Mesendoderm (in vitro differentiated cells): Measurements from ENCODE around the gene BBS9.
A peak's percentile ranks its signal among the peaks of the same experiment; 100 is the strongest.

Experiments
- DNase-seq: peaks from one replicate; pipeline ENCODE4 v3.0.0; 2013
- H2AK5ac ChIP-seq: 2 replicates; pipeline ENCODE4 v1.6.1; 2013; ENCODE audit warnings: low read length, inconsistent platforms
- H2BK120ac ChIP-seq: 2 replicates; pipeline ENCODE4 v1.6.1; 2013; ENCODE audit warnings: low read depth, mild to moderate bottlenecking, low read length, moderate library complexity, mixed read lengths
- H2BK15ac ChIP-seq: replicated peaks from 2 replicates; pipeline ENCODE4 v1.6.1; 2013; ENCODE audit warnings: low read depth, mild to moderate bottlenecking, moderate library complexity
- H2BK5ac ChIP-seq: 2 replicates; pipeline ENCODE4 v1.6.1; 2013; ENCODE audit warnings: low read length, inconsistent platforms
- H3K18ac ChIP-seq: 2 replicates; pipeline ENCODE4 v1.6.1; 2013; ENCODE audit warnings: mild to moderate bottlenecking, low read length, mixed read lengths
- H3K23ac ChIP-seq: one replicate; pipeline ENCODE4 v1.6.1; 2013; ENCODE audit warnings: low read length
- H3K27ac ChIP-seq: 2 replicates; pipeline ENCODE4 v1.5.1; 2013; ENCODE audit warnings: low read depth, mild to moderate bottlenecking, inconsistent platforms, low read length, moderate library complexity
- H3K27me3 ChIP-seq: 2 replicates; pipeline ENCODE4 v1.6.1; 2013; ENCODE audit warnings: low read length, control low read depth, mild to moderate bottlenecking, inconsistent platforms; ENCODE audit not compliant: insufficient read depth, poor library complexity
- H3K36me3 ChIP-seq: 2 replicates; pipeline ENCODE4 v1.6.1; 2013; ENCODE audit warnings: low read length, inconsistent platforms; ENCODE audit not compliant: control insufficient read depth, insufficient read depth
- H3K4ac ChIP-seq: one replicate; pipeline ENCODE4 v1.6.1; 2013; ENCODE audit warnings: low read depth, mild to moderate bottlenecking, low read length, moderate library complexity
- H3K4me1 ChIP-seq: 2 replicates; pipeline ENCODE4 v1.6.1; 2013; ENCODE audit warnings: low read depth, low read length, inconsistent platforms; ENCODE audit not compliant: control insufficient read depth
- H3K4me2 ChIP-seq: 2 replicates; pipeline ENCODE4 v1.6.1; 2013; ENCODE audit warnings: low read length
- H3K4me3 ChIP-seq: 2 replicates; pipeline ENCODE4 v1.5.1; 2013; ENCODE audit warnings: mild to moderate bottlenecking, low read length
- H3K56ac ChIP-seq: one replicate; pipeline ENCODE4 v1.6.1; 2013; ENCODE audit warnings: low read length
- H3K79me1 ChIP-seq: 2 replicates; pipeline ENCODE4 v1.6.1; 2013; ENCODE audit warnings: low read length, inconsistent platforms
- H3K79me2 ChIP-seq: 2 replicates; pipeline ENCODE4 v1.6.1; 2013; ENCODE audit warnings: mild to moderate bottlenecking, low read length; ENCODE audit not compliant: control insufficient read depth, insufficient read depth
- H3K9ac ChIP-seq: 2 replicates; pipeline ENCODE4 v1.6.1; 2013; ENCODE audit warnings: low read length, inconsistent platforms
- H4K5ac ChIP-seq: one replicate; pipeline ENCODE4 v1.6.1; 2013; ENCODE audit warnings: low read length
- H4K8ac ChIP-seq: one replicate; pipeline ENCODE4 v1.6.1; 2013; ENCODE audit warnings: low read depth, mild to moderate bottlenecking, control low read depth, low read length, moderate library complexity
- WGBS: extraction: QIAGEN DNeasy Blood & Tissue Kit; methylation state at CpG from one replicate; pipeline ENCODE4 v1.1.7; 2013; ENCODE audit warnings: low lambda C conversion rate, missing lambda C conversion rate; ENCODE audit not compliant: insufficient coverage; ENCODE audit errors: extremely low coverage; 5-methylcytosine and 5-hydroxymethylcytosine counted together

Gene BBS9

DNA sequence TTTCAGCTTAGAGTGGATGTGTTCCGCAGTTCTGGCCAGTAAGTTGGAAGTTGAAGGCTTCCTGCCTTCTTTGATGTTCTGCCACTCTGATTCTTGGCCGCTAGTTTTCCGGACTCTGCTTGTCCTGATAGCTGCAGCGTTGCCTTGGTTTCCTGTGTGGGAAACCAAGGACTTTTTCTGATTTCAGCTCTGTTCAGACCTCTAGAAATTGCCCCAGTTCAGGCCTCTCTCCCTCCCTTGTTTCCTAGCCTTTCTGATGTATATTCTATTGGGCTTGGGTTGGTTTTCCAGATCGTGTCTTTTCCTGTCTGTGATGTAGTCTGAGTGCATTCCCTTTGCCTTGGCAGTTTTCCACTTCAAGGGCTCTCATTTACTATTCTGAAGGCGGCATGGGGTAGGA, 318.7 kb downstream of the BBS9 start:
- H3K27me3 ChIP-seq = no peaks in the 10 kb centered on the region
- no peak overlapping the region for H4K5ac ChIP-seq
- H2AK5ac ChIP-seq = no peak overlapping the region
- no peak overlapping the region for H3K4ac ChIP-seq
- no peak for DNase-seq
- no peak overlapping the region for H3K9ac ChIP-seq
- H2BK15ac ChIP-seq = no peak overlapping the region
- no peaks in the 10 kb centered on the region for H3K36me3 ChIP-seq
- no peak overlapping the region for H2BK5ac ChIP-seq
- no peak overlapping the region for H2BK120ac ChIP-seq
- WGBS = no CpG with 5 or more reads among the region's 6 CpGs
- H3K27ac ChIP-seq = no peak overlapping the region
- no peaks in the 10 kb centered on the region for H3K4me1 ChIP-seq
- H3K4me2 ChIP-seq = no peak overlapping the region
- no peak overlapping the region for H3K56ac ChIP-seq
- H3K4me3 ChIP-seq = no peak overlapping the region
- H3K79me1 ChIP-seq = no peaks in the 10 kb centered on the region
- H3K18ac ChIP-seq = no peak overlapping the region
- no peak overlapping the region for H4K8ac ChIP-seq
- H3K79me2 ChIP-seq = no peaks in the 10 kb centered on the region
- H3K23ac ChIP-seq = no peak overlapping the region

DNA sequence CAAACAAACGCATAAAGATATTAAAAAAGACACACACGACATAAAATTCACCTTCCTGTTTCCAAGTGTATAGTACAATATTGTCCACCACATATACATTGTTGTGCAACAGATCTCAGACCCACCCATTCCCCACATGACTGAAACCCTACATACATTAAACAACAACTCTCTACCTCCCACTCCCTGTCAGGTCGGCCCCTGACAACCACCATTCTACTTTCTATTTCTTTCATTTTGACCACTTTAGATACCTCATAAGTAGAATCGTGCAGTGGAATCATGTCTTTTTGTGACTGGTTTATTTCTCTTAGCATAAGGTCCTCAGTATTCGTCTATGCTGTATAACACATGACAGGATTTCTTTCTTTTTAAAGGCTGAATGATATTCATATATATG, 320.5 kb downstream of the BBS9 start:
- Histone ChIP-seq H4K8ac (no peak overlapping the region), H2BK15ac (no peak overlapping the region), H2AK5ac (no peak overlapping the region), H3K4me1 (no peaks in the 10 kb centered on the region), H3K79me1 (no peaks in the 10 kb centered on the region), H3K9ac (no peak overlapping the region), H2BK120ac (no peak overlapping the region), H3K36me3 (no peaks in the 10 kb centered on the region), H3K27me3 (no peaks in the 10 kb centered on the region), H3K18ac (no peak overlapping the region), H3K4me2 (no peak overlapping the region), H3K56ac (no peak overlapping the region), H3K4me3 (no peak overlapping the region), H3K79me2 (no peaks in the 10 kb centered on the region), H4K5ac (no peak overlapping the region), H3K4ac (no peak overlapping the region), H3K27ac (no peak overlapping the region), H2BK5ac (no peak overlapping the region), H3K23ac (no peak overlapping the region)
- no CpG with 5 or more reads among the region's 5 CpGs for WGBS
- no peak for DNase-seq

DNA sequence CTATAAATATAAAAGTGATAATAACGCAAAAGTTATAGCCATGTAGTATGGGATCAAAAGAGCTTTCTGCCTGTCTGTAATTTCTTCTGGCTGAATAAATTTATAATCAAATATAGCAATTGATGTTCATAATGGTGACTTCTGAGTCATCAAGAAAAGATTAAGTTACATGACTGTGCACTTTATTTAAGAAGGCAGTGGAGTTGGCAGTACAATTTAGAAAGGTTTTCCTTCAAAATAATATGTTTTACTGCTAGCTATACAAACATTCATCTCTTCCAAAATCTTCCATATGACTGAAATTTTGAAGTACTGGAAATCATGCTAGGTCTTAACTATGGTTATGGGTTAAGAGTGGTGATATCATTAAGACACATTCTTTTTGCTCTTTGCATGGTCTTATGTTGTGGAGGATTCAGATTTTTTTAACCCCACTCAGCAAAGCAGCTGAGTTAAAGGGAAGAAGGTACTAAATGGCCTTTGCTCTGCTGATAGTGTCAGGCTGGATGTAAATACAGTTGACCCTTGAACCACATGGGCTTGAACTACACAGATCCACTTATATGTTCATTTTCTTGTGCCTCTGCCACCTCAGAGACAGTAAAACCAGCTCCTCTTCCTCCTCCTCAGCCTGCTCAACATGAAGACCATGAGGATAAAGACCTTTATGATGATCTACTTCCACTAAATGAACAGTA, 323.6 kb downstream of the BBS9 start:
- Histone ChIP-seq H2BK15ac (no peak overlapping the region), H3K4me3 (no peak overlapping the region), H2BK120ac (no peak overlapping the region), H3K9ac (no peak overlapping the region), H3K18ac (no peak overlapping the region), H3K79me1 (no peaks in the 10 kb centered on the region), H2AK5ac (no peak overlapping the region), H4K8ac (no peak overlapping the region), H3K27ac (no peak overlapping the region), H2BK5ac (no peak overlapping the region), H3K23ac (no peak overlapping the region), H3K27me3 (no peaks in the 10 kb centered on the region), H3K79me2 (no peaks in the 10 kb centered on the region), H3K4ac (no peak overlapping the region), H3K4me1 (no peaks in the 10 kb centered on the region), H3K4me2 (no peak overlapping the region), H3K36me3 (no peaks in the 10 kb centered on the region), H3K56ac (no peak overlapping the region), H4K5ac (no peak overlapping the region)
- DNase-seq = no peak
- WGBS = no CpG with 5 or more reads among the region's 1 CpG

DNA sequence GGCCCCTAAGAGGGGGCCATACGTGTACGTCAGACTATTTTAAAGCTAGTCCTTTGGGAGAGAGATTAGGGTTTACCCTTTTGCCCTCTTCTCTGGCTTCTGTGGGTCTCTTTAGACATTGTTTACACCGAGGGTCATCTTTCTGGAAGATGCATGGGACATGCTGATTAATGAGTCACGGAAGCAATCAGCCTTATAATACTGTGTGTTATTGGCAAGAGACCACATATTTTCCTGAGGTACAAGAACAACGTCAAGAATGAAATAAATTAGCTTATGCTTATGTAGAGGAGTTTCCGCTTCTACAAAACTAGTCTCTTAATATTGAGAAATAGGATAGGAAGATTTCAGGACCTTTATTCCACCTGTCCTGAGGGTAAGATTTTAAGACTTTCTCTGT, 327.7 kb downstream of the BBS9 start:
- Histone ChIP-seq H4K5ac (no peak overlapping the region), H3K79me2 (no peaks in the 10 kb centered on the region), H3K27ac (no peak overlapping the region), H3K4me2 (no peak overlapping the region), H3K9ac (no peak overlapping the region), H3K18ac (no peak overlapping the region), H3K4me1 (no peaks in the 10 kb centered on the region), H3K4me3 (no peak overlapping the region), H3K4ac (no peak overlapping the region), H3K27me3 (no peaks in the 10 kb centered on the region), H2BK5ac (no peak overlapping the region), H3K79me1 (no peaks in the 10 kb centered on the region), H3K56ac (no peak overlapping the region), H3K23ac (no peak overlapping the region), H4K8ac (no peak overlapping the region), H2BK120ac (no peak overlapping the region), H2BK15ac (no peak overlapping the region), H3K36me3 (no peaks in the 10 kb centered on the region), H2AK5ac (no peak overlapping the region)
- no peak for DNase-seq
- WGBS = no CpG with 5 or more reads among the region's 6 CpGs

DNA sequence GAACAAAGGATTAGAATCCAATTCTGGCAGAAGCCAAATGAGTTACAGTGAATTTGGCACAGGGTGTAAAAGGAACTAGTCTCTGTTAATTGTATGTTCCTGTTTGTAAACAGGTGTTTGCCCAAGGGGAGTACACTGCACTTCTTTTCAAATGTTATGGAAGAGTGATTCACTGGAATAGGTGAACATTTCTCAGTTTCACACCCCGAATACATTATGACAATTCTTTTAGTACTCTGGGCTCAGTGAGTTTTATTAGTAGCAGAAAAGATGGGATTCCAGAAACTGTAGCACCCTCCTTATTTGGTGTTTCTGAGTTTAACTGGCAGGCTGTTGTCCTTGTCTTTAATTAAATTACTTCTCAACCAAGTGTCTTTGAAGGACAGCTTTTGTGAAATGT, 329.2 kb downstream of the BBS9 start:
- Histone ChIP-seq H2BK120ac (no peak overlapping the region), H4K8ac (no peak overlapping the region), H2AK5ac (no peak overlapping the region), H3K4me2 (no peak overlapping the region), H3K27ac (no peak overlapping the region), H3K18ac (no peak overlapping the region), H3K36me3 (no peaks in the 10 kb centered on the region), H3K9ac (no peak overlapping the region), H3K56ac (no peak overlapping the region), H3K79me2 (no peaks in the 10 kb centered on the region), H3K27me3 (no peaks in the 10 kb centered on the region), H3K4me3 (no peak overlapping the region), H2BK15ac (no peak overlapping the region), H3K4ac (no peak overlapping the region), H3K79me1 (no peaks in the 10 kb centered on the region), H3K23ac (no peak overlapping the region), H2BK5ac (no peak overlapping the region), H4K5ac (no peak overlapping the region), H3K4me1 (no peaks in the 10 kb centered on the region)
- WGBS = no CpG with 5 or more reads among the region's 1 CpG
- no peak for DNase-seq

DNA sequence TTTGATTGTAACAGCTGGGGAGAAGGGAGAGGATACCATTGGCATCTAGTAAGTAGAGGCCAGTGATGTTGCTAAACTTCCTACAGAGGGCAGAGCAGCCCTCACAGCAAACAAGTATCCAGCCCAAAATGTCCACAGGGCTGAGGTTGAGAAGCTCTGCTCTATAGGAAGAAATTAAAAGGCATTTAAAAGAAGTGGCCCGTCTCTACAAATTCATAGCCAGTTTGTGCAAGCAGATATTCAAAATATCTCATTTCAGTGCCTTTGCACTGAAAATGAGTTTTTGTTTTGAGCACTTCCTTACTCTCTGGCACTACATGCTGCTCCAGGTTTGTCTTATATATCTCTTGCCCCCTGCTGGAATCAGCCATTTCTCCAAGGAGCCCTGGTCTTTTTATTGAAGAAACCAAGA, 330.0 kb downstream of the BBS9 start:
- H3K4me1 ChIP-seq = no peaks in the 10 kb centered on the region
- H4K5ac ChIP-seq = no peak overlapping the region
- H3K4ac ChIP-seq = no peak overlapping the region
- H2BK120ac ChIP-seq = no peak overlapping the region
- H3K4me3 ChIP-seq = no peak overlapping the region
- H3K36me3 ChIP-seq = no peaks in the 10 kb centered on the region
- WGBS = no CpG with 5 or more reads among the region's 1 CpG
- H3K18ac ChIP-seq = no peak overlapping the region
- no peaks in the 10 kb centered on the region for H3K27me3 ChIP-seq
- H3K79me1 ChIP-seq = no peaks in the 10 kb centered on the region
- H2BK5ac ChIP-seq = no peak overlapping the region
- peak; percentile 90 for DNase-seq
- H2BK15ac ChIP-seq = no peak overlapping the region
- H3K9ac ChIP-seq = peak overlapping the region; percentile 8
- no peak overlapping the region for H3K27ac ChIP-seq
- no peak overlapping the region for H3K56ac ChIP-seq
- H2AK5ac ChIP-seq = no peak overlapping the region
- no peak overlapping the region for H3K23ac ChIP-seq
- no peaks in the 10 kb centered on the region for H3K79me2 ChIP-seq
- H4K8ac ChIP-seq = no peak overlapping the region
- no peak overlapping the region for H3K4me2 ChIP-seq
